OCI-LY7 (cell line): ENCODE data around the gene MDK. TPM values are rescaled to one million over a fixed set of nuclear protein-coding genes. Genes with fewer than 3 reads are reported as not detected.

Experiments
- BruUV-seq: library from RNA; stranded (reverse); fragments of 400-500 nt; replicated peaks from 2 replicates; lab custom pipeline; 2021; lab: Mats Ljungman, UMichigan
- CTCF ChIA-PET: fragments of 300-600 bp; sonication (Branson Sonifier 250); formaldehyde crosslinking; loops from one replicate; lab custom pipeline; 2022; ENCODE audit warnings: antibody characterized with exemption; ENCODE audit not compliant: unreplicated experiment; lab: Charles Lee
- POLR2A ChIA-PET: fragments of 300-600 bp; sonication (Branson Sonifier 250); formaldehyde crosslinking; loops from one replicate; lab custom pipeline; 2022; ENCODE audit warnings: antibody characterized with exemption; lab: Charles Lee
- DNase-seq: peaks from one replicate; pipeline ENCODE4 v3.0.0-alpha.2; 2015; ENCODE audit warnings: low spot score
- H2AFZ ChIP-seq: fragments of 200-600 bp; sonication (generic), shearing (Covaris generic); 2 replicates; pipeline ENCODE4 v1.6.1; 2014; ENCODE audit warnings: mild to moderate bottlenecking, antibody characterized with exemption, low read length, moderate library complexity
- H3K27ac ChIP-seq: fragments of 200-600 bp; sonication (generic); 2 replicates; pipeline ENCODE4 v1.5.1; 2014; ENCODE audit warnings: mixed run types, low read depth, mild to moderate bottlenecking, moderate library complexity, low read length, inconsistent platforms; ENCODE audit not compliant: poor library complexity, severe bottlenecking
- H3K36me3 ChIP-seq: fragments of 200-600 bp; sonication (generic); 2 replicates; pipeline ENCODE4 v1.6.1; 2014; ENCODE audit warnings: mild to moderate bottlenecking, antibody characterized with exemption, low read length, moderate library complexity, mixed read lengths; ENCODE audit not compliant: insufficient read depth
- H3K4me1 ChIP-seq: fragments of 200-600 bp; sonication (generic); 2 replicates; pipeline ENCODE4 v1.5.1; 2014; ENCODE audit warnings: mild to moderate bottlenecking, low read length; ENCODE audit not compliant: insufficient read depth, poor library complexity, severe bottlenecking
- H3K4me2 ChIP-seq: fragments of 200-600 bp; sonication (generic); 2 replicates; pipeline ENCODE4 v1.6.1; 2014; ENCODE audit warnings: mild to moderate bottlenecking, low read length
- H3K4me3 ChIP-seq: fragments of 200-600 bp; sonication (generic); 2 replicates; pipeline ENCODE4 v1.5.1; 2014; ENCODE audit warnings: mild to moderate bottlenecking, low read depth, low read length; ENCODE audit not compliant: poor library complexity, severe bottlenecking
- H3K79me2 ChIP-seq: fragments of 200-600 bp; sonication (generic); 2 replicates; pipeline ENCODE4 v1.6.1; 2016; ENCODE audit warnings: low read depth, mild to moderate bottlenecking, low read length, moderate library complexity, mixed read lengths; ENCODE audit not compliant: insufficient read depth
- H3K9me2 ChIP-seq: fragments of 200-600 bp; sonication (generic); 2 replicates; pipeline ENCODE4 v1.6.1; 2016; ENCODE audit warnings: mild to moderate bottlenecking, low read length, mixed read lengths; ENCODE audit not compliant: insufficient read depth
- H3K9me3 ChIP-seq: fragments of 200-600 bp; sonication (generic); 2 replicates; pipeline ENCODE4 v1.6.1; 2014; ENCODE audit warnings: mild to moderate bottlenecking, mixed run types, low read length, mixed read lengths
- H4K20me1 ChIP-seq: fragments of 200-600 bp; sonication (generic); 2 replicates; pipeline ENCODE4 v1.6.1; 2014; ENCODE audit warnings: mild to moderate bottlenecking, antibody characterized with exemption, low read length, moderate library complexity, mixed read lengths; ENCODE audit not compliant: insufficient read depth
- CTCF ChIP-seq: fragments of 200-600 bp; sonication (generic); conservative IDR thresholded peaks from 2 replicates; pipeline ENCODE4 v1.5.1; 2014; ENCODE audit warnings: mild to moderate bottlenecking, antibody characterized with exemption, low read length, moderate library complexity, mixed read lengths
- EZH2phosphoT487 ChIP-seq: fragments of 200-600 bp; sonication (generic); IDR thresholded peaks from 2 replicates; pipeline ENCODE4 v1.6.1; 2018; ENCODE audit warnings: low read depth, borderline replicate concordance, mild to moderate bottlenecking, mixed run types, antibody characterized with exemption, low read length, moderate library complexity, mixed read lengths
- intact Hi-C: fragments of 100-400 bp; cut with micrococcal nuclease; formaldehyde crosslinking; loops from one replicate; pipeline ENCODE4 v1.10.0; 2022; ENCODE audit not compliant: unreplicated experiment
- total RNA-seq, 2 experiments: library from RNA; depleted of rRNA in 1 of 2; stranded (reverse); fragments of >200 nt in 1 of 2; shearing (Covaris generic) in 1 of 2; gene quantifications; 2 replicates each; pipeline ENCODE4 v1.2.3, GENCODE V29; 2014 to 2022

MDK gene
- total RNA-seq, 2 experiments from 2014 or later, result 5.1 to 6.2 TPM

GRCh38 chr11:46386005-46386578 is 4.6 kb downstream of the MDK start:
- Histone ChIP-seq H3K9me3 (no peaks in the 10 kb centered on the region), H4K20me1 (no peaks in the 10 kb centered on the region), H3K4me1 (peaks cover 2% of the 10 kb centered on the region), H3K9me2 (no peaks in the 10 kb centered on the region), H3K4me2 (no peak overlapping the region), H3K79me2 (no peaks in the 10 kb centered on the region), H3K4me3 (no peak overlapping the region), H3K36me3 (no peaks in the 10 kb centered on the region), H2AFZ (no peak overlapping the region), H3K27ac (no peak overlapping the region)
- BruUV-seq, result no TSS peak
- no peak for DNase-seq
- TF ChIP-seq EZH2phosphoT487 (no peak), CTCF (no peak)
- POLR2A ChIA-PET, result no interaction called here
- CTCF ChIA-PET, result no interaction called here
- intact Hi-C loops, result no loop called here

- H3K4me2 ChIP-seq, result no peak overlapping the region
- no TSS peak for BruUV-seq
- no peak overlapping the region for H2AFZ ChIP-seq
- no peaks in the 10 kb centered on the region for H3K36me3 ChIP-seq
- H3K4me1 ChIP-seq, result no peaks in the 10 kb centered on the region
- H3K9me2 ChIP-seq, result no peaks in the 10 kb centered on the region
- H4K20me1 ChIP-seq, result no peaks in the 10 kb centered on the region
- CTCF ChIA-PET, result no interaction called here
- DNase-seq, result no peak
- POLR2A ChIA-PET, result no interaction called here
- intact Hi-C loops, result no loop called here
- no peaks in the 10 kb centered on the region for H3K9me3 ChIP-seq
- no peak overlapping the region for H3K27ac ChIP-seq
- no peaks in the 10 kb centered on the region for H3K79me2 ChIP-seq
- no peak for TF ChIP-seq CTCF
- TF ChIP-seq EZH2phosphoT487, result no peak
- no peak overlapping the region for H3K4me3 ChIP-seq
Measured at GRCh38 chr11:46386674-46387073, 5.2 kb downstream of the MDK start.

GRCh38 chr11:46387456-46387855 is 6.0 kb downstream of the MDK start:
- Histone ChIP-seq H3K9me2 (no peaks in the 10 kb centered on the region), H3K9me3 (no peaks in the 10 kb centered on the region), H2AFZ (no peak overlapping the region), H3K4me2 (no peak overlapping the region), H4K20me1 (no peaks in the 10 kb centered on the region), H3K27ac (no peak overlapping the region), H3K36me3 (no peaks in the 10 kb centered on the region), H3K4me3 (no peak overlapping the region), H3K79me2 (no peaks in the 10 kb centered on the region), H3K4me1 (no peaks in the 10 kb centered on the region)
- CTCF ChIA-PET, result interaction anchor here (0.5 kb wide), 1 partner anchor 517 kb away, joined by 3 read pairs; no protein-coding TSS in a partner anchor
- BruUV-seq, result no TSS peak
- POLR2A ChIA-PET, result no interaction called here
- intact Hi-C loops, result no loop called here
- TF ChIP-seq CTCF (no peak), EZH2phosphoT487 (no peak)
- DNase-seq, result no peak
